HL-60 (cell line): ENCODE data around the gene JDP2.
A peak's percentile ranks its signal among the peaks of the same experiment; 100 is the strongest.

Experiments used
- POLR2AphosphoS5 ChIP-seq: IDR thresholded peaks from 2 replicates; pipeline ENCODE4 v1.6.1; 2012; ENCODE audit warnings: low read depth
- TF ChIP-seq, protein P1 (sequence below): IDR thresholded peaks from one replicate; pipeline ENCODE4 v1.5.1; 2011; ENCODE audit warnings: low read length, control low read depth, inconsistent platforms; ENCODE audit not compliant: insufficient read depth
- TF ChIP-seq, protein P2 (sequence below): IDR thresholded peaks from 2 replicates; pipeline ENCODE4 v1.6.1; 2012; ENCODE audit warnings: low read depth; ENCODE audit not compliant: insufficient replicate concordance

DNA sequence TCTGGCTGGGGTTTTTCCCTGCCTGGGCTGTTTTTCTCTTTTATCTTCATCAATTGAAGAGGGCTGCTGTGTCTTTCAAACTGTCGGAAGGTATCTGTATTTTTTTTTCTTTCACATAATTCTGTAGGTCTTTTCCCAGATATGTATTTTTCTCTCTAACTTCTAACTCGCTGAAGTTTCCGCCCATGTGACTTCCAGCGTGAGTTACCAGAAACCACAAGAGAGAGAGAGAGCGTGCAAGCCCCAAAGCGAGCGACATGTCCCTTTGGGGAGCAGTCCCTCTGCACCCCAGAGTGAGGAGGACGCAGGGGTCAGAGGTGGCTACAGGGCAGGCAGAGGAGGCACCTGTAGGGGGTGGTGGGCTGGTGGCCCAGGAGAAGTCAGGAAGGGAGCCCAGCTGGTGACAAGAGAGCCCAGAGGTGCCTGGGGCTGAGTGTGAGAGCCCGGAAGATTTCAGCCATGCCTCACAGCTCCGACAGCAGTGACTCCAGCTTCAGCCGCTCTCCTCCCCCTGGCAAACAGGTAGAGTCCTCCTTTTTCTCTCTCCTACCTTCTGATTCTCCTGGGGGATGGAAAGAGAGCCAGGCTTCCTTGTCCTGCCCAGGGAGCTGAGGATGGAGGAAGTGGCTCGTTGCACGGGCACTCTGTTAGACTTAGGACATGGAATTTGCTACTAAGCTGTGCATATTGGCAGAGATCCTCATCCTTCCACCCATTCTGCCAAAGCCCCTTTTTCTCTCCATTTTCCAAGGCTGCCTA, 94.6 kb downstream of the JDP2 start, which contains the start of gene BATF:
- TF ChIP-seq, protein P1, sequence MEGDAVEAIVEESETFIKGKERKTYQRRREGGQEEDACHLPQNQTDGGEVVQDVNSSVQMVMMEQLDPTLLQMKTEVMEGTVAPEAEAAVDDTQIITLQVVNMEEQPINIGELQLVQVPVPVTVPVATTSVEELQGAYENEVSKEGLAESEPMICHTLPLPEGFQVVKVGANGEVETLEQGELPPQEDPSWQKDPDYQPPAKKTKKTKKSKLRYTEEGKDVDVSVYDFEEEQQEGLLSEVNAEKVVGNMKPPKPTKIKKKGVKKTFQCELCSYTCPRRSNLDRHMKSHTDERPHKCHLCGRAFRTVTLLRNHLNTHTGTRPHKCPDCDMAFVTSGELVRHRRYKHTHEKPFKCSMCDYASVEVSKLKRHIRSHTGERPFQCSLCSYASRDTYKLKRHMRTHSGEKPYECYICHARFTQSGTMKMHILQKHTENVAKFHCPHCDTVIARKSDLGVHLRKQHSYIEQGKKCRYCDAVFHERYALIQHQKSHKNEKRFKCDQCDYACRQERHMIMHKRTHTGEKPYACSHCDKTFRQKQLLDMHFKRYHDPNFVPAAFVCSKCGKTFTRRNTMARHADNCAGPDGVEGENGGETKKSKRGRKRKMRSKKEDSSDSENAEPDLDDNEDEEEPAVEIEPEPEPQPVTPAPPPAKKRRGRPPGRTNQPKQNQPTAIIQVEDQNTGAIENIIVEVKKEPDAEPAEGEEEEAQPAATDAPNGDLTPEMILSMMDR = no peak
- peak; percentile 74 for TF ChIP-seq POLR2AphosphoS5
- TF ChIP-seq, protein P2, sequence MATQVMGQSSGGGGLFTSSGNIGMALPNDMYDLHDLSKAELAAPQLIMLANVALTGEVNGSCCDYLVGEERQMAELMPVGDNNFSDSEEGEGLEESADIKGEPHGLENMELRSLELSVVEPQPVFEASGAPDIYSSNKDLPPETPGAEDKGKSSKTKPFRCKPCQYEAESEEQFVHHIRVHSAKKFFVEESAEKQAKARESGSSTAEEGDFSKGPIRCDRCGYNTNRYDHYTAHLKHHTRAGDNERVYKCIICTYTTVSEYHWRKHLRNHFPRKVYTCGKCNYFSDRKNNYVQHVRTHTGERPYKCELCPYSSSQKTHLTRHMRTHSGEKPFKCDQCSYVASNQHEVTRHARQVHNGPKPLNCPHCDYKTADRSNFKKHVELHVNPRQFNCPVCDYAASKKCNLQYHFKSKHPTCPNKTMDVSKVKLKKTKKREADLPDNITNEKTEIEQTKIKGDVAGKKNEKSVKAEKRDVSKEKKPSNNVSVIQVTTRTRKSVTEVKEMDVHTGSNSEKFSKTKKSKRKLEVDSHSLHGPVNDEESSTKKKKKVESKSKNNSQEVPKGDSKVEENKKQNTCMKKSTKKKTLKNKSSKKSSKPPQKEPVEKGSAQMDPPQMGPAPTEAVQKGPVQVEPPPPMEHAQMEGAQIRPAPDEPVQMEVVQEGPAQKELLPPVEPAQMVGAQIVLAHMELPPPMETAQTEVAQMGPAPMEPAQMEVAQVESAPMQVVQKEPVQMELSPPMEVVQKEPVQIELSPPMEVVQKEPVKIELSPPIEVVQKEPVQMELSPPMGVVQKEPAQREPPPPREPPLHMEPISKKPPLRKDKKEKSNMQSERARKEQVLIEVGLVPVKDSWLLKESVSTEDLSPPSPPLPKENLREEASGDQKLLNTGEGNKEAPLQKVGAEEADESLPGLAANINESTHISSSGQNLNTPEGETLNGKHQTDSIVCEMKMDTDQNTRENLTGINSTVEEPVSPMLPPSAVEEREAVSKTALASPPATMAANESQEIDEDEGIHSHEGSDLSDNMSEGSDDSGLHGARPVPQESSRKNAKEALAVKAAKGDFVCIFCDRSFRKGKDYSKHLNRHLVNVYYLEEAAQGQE = peak; percentile 26
